Measurements from ENCODE around the gene CFAP61.

CFAP61 gene

DNA sequence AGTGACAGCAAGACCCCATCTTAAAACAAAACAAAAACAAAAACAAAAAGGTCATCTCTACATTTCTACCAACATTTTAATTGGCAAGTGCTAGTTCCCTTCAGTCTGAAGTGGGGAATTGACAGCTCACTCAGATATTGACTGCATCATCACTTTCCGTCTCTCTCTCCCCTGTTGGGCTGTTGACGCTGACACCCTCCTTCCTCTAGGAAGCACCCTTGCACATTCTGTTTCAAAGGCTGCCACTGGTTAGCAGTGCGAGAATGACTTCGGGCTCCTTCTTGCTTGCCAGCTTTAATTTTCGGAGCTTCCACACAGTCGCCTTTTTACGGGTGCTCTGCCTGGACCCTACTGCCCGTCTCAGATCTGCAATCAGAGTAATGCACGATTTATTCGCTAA lies 218.9 kb downstream of the CFAP61 start:
- no peak overlapping the region for H2AFZ ChIP-seq (ENCODE audit: low read length)
- H3K4me3 ChIP-seq (ENCODE audit: low read length, poor library complexity, severe bottlenecking): no peak overlapping the region
- H3K4me2 ChIP-seq (ENCODE audit: low read depth, low read length, poor library complexity, severe bottlenecking): no peak overlapping the region
- no peaks in the 10 kb centered on the region for H3K9me3 ChIP-seq (ENCODE audit: insufficient read depth, low read depth, low read length)
- H3K36me3 ChIP-seq (ENCODE audit: insufficient read depth, low read length): no peaks in the 10 kb centered on the region
- no peaks in the 10 kb centered on the region for H3F3A ChIP-seq (ENCODE audit: low read depth)
- no peak for TF ChIP-seq EZH2phosphoT487 (IDR thresholded peaks at IDR 0.05; ENCODE audit: borderline replicate concordance)
- TF ChIP-seq, protein P1, sequence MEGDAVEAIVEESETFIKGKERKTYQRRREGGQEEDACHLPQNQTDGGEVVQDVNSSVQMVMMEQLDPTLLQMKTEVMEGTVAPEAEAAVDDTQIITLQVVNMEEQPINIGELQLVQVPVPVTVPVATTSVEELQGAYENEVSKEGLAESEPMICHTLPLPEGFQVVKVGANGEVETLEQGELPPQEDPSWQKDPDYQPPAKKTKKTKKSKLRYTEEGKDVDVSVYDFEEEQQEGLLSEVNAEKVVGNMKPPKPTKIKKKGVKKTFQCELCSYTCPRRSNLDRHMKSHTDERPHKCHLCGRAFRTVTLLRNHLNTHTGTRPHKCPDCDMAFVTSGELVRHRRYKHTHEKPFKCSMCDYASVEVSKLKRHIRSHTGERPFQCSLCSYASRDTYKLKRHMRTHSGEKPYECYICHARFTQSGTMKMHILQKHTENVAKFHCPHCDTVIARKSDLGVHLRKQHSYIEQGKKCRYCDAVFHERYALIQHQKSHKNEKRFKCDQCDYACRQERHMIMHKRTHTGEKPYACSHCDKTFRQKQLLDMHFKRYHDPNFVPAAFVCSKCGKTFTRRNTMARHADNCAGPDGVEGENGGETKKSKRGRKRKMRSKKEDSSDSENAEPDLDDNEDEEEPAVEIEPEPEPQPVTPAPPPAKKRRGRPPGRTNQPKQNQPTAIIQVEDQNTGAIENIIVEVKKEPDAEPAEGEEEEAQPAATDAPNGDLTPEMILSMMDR (conservative IDR thresholded peaks at IDR 0.05; ENCODE audit: low read length): no peak
- H3K27me3 ChIP-seq (ENCODE audit: insufficient read depth, low read length, poor library complexity, severe bottlenecking): no peaks in the 10 kb centered on the region
- H3K79me2 ChIP-seq (ENCODE audit: insufficient read depth, low read length): no peaks in the 10 kb centered on the region
- no peak overlapping the region for H3K9ac ChIP-seq (ENCODE audit: low read depth, low read length, poor library complexity, severe bottlenecking)
- no peaks in the 10 kb centered on the region for H4K20me1 ChIP-seq (ENCODE audit: insufficient read depth, low read length, poor library complexity, severe bottlenecking)
- no peaks in the 10 kb centered on the region for H3K4me1 ChIP-seq (ENCODE audit: insufficient read depth, low read length, poor library complexity, severe bottlenecking)
- H3K9me2 ChIP-seq (replicated peaks; ENCODE audit: low read depth, low read length): no peaks in the 10 kb centered on the region

DNA sequence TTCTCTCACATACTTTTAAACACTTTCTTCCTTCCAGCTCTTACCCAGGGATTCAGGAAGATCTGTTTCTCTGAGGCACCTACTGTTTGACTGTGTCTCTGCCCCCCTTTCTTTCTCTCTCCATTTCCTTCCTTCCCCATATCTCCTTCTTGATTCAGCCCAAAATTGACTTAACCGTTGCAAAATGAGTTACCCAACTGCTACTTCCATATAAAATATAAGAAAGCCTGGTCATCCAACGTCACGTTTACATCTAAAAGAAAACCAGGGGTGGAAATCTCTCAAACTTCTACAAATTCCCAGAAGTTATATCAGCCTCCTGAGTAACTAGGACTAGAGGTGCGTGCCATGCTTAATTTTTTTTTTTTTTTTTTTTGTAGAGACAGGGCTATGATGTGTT lies 220.4 kb downstream of the CFAP61 start:
- Histone ChIP-seq H3K9me3 (ENCODE audit: insufficient read depth, low read depth, low read length) (no peaks in the 10 kb centered on the region), H2AFZ (ENCODE audit: low read length) (no peak overlapping the region), H3K4me2 (ENCODE audit: low read depth, low read length, poor library complexity, severe bottlenecking) (no peak overlapping the region), H3K4me1 (ENCODE audit: insufficient read depth, low read length, poor library complexity, severe bottlenecking) (no peaks in the 10 kb centered on the region), H3K79me2 (ENCODE audit: insufficient read depth, low read length) (no peaks in the 10 kb centered on the region), H3F3A (ENCODE audit: low read depth) (no peaks in the 10 kb centered on the region), H3K4me3 (ENCODE audit: low read length, poor library complexity, severe bottlenecking) (no peak overlapping the region), H3K27me3 (ENCODE audit: insufficient read depth, low read length, poor library complexity, severe bottlenecking) (no peaks in the 10 kb centered on the region), H4K20me1 (ENCODE audit: insufficient read depth, low read length, poor library complexity, severe bottlenecking) (no peaks in the 10 kb centered on the region), H3K9me2 (replicated peaks; ENCODE audit: low read depth, low read length) (no peaks in the 10 kb centered on the region), H3K9ac (ENCODE audit: low read depth, low read length, poor library complexity, severe bottlenecking) (no peak overlapping the region), H3K36me3 (ENCODE audit: insufficient read depth, low read length) (no peaks in the 10 kb centered on the region)
- TF ChIP-seq EZH2phosphoT487 (IDR thresholded peaks at IDR 0.05; ENCODE audit: borderline replicate concordance): no peak
- TF ChIP-seq, protein P1 (conservative IDR thresholded peaks at IDR 0.05; ENCODE audit: low read length): no peak

DNA sequence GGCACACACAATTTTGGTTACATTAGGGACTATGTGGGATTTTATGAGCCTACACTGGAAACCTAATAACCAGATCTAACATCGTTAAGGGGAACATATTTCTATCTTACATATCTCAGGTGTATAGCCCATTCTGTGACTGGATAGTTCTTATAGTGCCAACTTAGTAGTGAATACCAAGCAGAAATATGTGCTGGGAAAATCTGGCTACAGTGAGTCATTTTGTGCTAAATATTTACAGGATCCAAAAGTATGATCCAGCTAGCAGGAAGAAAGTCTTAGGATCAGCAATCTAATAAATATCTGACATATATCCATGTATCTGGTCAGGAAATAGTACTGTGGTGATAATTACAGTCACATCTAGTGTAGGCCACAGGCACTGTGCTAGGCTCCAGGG lies 221.0 kb downstream of the CFAP61 start:
- H3K4me2 ChIP-seq (ENCODE audit: low read depth, low read length, poor library complexity, severe bottlenecking): no peak overlapping the region
- H3K36me3 ChIP-seq (ENCODE audit: insufficient read depth, low read length): no peaks in the 10 kb centered on the region
- H4K20me1 ChIP-seq (ENCODE audit: insufficient read depth, low read length, poor library complexity, severe bottlenecking): no peaks in the 10 kb centered on the region
- no peaks in the 10 kb centered on the region for H3K27me3 ChIP-seq (ENCODE audit: insufficient read depth, low read length, poor library complexity, severe bottlenecking)
- H3K4me3 ChIP-seq (ENCODE audit: low read length, poor library complexity, severe bottlenecking): no peak overlapping the region
- no peaks in the 10 kb centered on the region for H3K9me3 ChIP-seq (ENCODE audit: insufficient read depth, low read depth, low read length)
- H2AFZ ChIP-seq (ENCODE audit: low read length): no peak overlapping the region
- H3K9ac ChIP-seq (ENCODE audit: low read depth, low read length, poor library complexity, severe bottlenecking): no peak overlapping the region
- no peaks in the 10 kb centered on the region for H3F3A ChIP-seq (ENCODE audit: low read depth)
- no peaks in the 10 kb centered on the region for H3K4me1 ChIP-seq (ENCODE audit: insufficient read depth, low read length, poor library complexity, severe bottlenecking)
- H3K79me2 ChIP-seq (ENCODE audit: insufficient read depth, low read length): no peaks in the 10 kb centered on the region
- H3K9me2 ChIP-seq (replicated peaks; ENCODE audit: low read depth, low read length): no peaks in the 10 kb centered on the region
- TF ChIP-seq, protein P1 (conservative IDR thresholded peaks at IDR 0.05; ENCODE audit: low read length): no peak
- no peak for TF ChIP-seq EZH2phosphoT487 (IDR thresholded peaks at IDR 0.05; ENCODE audit: borderline replicate concordance)

All from Loucy (cell line).